ENCODE results near the gene ACOXL. TPM values are rescaled to one million over a fixed set of nuclear protein-coding genes. Genes with fewer than 3 reads are reported as not detected.

Gene ACOXL
- total RNA-seq, 4 donors from 2014 or later, result not detected

GRCh38 chr2:110868971-110869370 is 136.6 kb downstream of the ACOXL start:
- Histone ChIP-seq H3K4me1 (no peaks in the 10 kb centered on the region), H3K27ac (no peak overlapping the region), H3K27me3 (peaks cover 0 to 12% (median 0%) of the 10 kb centered on the region in 4 donors), H3K4me3 (no peak overlapping the region), H3K9me3 (no peaks in the 10 kb centered on the region), H3K36me3 (no peaks in the 10 kb centered on the region)
- WGBS, 2 donors, result 73 to 78% methylated on average over 5 of the region's 5 CpGs
- DNase-seq, result no peak
- intact Hi-C loops (cut with DNase I), result no loop called here
- no peak for TF ChIP-seq POLR2A (IDR thresholded peaks at IDR 0.05)
- TF ChIP-seq, protein P1, sequence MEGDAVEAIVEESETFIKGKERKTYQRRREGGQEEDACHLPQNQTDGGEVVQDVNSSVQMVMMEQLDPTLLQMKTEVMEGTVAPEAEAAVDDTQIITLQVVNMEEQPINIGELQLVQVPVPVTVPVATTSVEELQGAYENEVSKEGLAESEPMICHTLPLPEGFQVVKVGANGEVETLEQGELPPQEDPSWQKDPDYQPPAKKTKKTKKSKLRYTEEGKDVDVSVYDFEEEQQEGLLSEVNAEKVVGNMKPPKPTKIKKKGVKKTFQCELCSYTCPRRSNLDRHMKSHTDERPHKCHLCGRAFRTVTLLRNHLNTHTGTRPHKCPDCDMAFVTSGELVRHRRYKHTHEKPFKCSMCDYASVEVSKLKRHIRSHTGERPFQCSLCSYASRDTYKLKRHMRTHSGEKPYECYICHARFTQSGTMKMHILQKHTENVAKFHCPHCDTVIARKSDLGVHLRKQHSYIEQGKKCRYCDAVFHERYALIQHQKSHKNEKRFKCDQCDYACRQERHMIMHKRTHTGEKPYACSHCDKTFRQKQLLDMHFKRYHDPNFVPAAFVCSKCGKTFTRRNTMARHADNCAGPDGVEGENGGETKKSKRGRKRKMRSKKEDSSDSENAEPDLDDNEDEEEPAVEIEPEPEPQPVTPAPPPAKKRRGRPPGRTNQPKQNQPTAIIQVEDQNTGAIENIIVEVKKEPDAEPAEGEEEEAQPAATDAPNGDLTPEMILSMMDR (IDR thresholded peaks at IDR 0.05), result no peak

DNA sequence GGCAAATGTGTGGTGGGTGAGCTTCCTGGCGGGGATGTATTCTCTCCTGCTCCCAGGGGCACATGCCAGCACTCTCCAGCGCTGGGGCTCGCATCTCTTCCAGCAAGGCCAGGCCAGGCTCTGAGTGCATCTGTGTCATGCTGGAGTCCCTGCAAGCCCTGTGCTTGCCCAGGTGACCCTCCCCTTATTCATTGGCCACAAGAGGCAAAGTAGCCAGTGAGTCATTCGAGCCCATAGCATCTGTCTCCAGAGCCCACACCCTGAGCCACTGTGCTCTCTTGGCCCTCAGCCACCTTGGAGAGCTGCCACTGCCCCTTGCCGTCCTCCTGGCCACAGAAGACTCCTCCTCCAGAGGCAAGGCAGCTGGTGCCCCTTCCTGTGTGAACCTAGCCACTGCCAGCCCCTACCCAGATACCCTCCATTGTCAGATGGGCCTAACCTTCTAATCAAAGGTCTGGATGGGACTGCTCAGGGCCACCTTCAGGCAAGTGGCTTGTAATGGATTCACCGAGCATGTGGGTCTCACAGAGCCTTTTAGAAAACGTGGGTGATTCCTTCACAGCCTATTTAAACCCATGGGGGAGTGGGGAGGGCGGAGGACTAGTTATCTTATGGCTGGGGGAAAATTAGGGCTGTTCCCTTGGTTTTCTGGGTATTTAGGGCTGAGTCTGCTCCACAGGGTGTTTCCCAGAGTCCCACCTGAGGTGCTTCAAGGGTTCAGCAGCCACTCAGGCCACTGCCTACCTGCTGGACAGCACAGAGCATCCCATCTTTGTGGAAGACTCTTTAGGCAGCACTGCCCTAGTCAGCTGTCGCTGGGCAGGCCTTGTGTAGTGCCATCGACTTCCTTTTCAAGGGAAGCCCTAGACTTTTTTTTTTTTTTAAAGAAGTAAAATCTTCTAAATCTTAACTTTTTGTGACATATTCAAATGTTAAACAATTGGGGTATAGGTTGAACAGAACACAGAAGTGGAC is 137.4 kb downstream of the ACOXL start:
- H3K27me3 ChIP-seq, result peaks cover 0 to 4% (median 0%) of the 10 kb centered on the region in 4 donors
- H3K36me3 ChIP-seq, result no peaks in the 10 kb centered on the region
- no peak overlapping the region for H3K27ac ChIP-seq
- intact Hi-C loops (cut with DNase I), result no loop called here
- no peaks in the 10 kb centered on the region for H3K9me3 ChIP-seq
- TF ChIP-seq POLR2A (IDR thresholded peaks at IDR 0.05), result no peak
- TF ChIP-seq, protein P1 (IDR thresholded peaks at IDR 0.05), result no peak
- no peaks in the 10 kb centered on the region for H3K4me1 ChIP-seq
- DNase-seq, result no peak
- H3K4me3 ChIP-seq, result no peak overlapping the region
- WGBS, 2 donors, result 67 to 80% methylated on average over 4 to 7 of the region's 10 CpGs

DNA sequence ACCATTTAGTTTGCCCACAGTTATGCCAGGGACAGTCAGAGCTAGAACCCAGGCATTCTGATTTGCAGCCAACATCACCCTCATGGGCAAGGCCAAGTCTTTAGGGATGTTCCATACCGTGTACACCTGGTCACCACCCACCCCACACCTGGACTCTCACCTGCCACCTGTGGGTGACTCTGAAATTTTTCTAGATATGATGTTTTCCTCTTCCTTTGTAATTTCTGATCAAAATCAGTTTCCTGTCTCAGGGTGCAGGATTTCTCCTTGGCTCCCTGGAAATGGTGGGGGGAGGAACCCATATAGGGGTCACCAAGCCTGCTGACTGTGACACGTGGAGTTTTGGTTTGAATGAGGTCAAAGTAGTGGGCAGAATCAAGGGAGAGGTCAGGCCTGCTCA is 138.2 kb downstream of the ACOXL start:
- no peaks in the 10 kb centered on the region for H3K27me3 ChIP-seq
- no peak overlapping the region for H3K27ac ChIP-seq
- no peak overlapping the region for H3K4me3 ChIP-seq
- H3K4me1 ChIP-seq, result no peaks in the 10 kb centered on the region
- no peaks in the 10 kb centered on the region for H3K9me3 ChIP-seq
- no peaks in the 10 kb centered on the region for H3K36me3 ChIP-seq
- DNase-seq, result no peak
- intact Hi-C loops (cut with DNase I), result no loop called here
- no peak for TF ChIP-seq POLR2A (IDR thresholded peaks at IDR 0.05)
- TF ChIP-seq, protein P1 (IDR thresholded peaks at IDR 0.05), result no peak
- WGBS, 2 donors, result 27 to 60% methylated on average over 1 of the region's 2 CpGs

DNA sequence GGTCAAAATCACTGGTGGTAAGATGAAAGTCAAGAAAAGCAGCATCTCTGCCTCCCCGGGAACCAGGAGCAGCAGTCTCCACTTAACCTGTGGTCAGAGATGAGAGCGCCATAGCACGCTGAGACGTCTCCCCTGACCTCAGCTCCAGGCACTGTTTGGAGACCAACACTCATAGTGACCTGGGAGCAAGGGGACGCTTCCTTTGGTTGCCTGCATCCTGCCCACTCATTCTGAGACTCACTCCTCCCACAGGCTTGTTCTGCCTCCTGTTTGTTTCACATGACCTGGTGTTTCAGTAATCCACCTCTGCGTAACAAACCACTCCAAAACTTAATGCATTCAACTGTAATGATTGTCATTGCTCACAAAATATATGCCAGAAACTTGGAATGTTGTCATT is 139.3 kb downstream of the ACOXL start:
- H3K27ac ChIP-seq, result no peak overlapping the region
- DNase-seq, result no peak
- TF ChIP-seq, protein P1 (IDR thresholded peaks at IDR 0.05), result no peak
- no peak for TF ChIP-seq POLR2A (IDR thresholded peaks at IDR 0.05)
- H3K9me3 ChIP-seq, result no peaks in the 10 kb centered on the region
- intact Hi-C loops (cut with DNase I), result no loop called here
- no peak overlapping the region for H3K4me3 ChIP-seq
- no peaks in the 10 kb centered on the region for H3K36me3 ChIP-seq
- no peaks in the 10 kb centered on the region for H3K27me3 ChIP-seq
- 47 to 88% methylated on average over 6 of the region's 6 CpGs for WGBS, 2 donors
- no peaks in the 10 kb centered on the region for H3K4me1 ChIP-seq

DNA sequence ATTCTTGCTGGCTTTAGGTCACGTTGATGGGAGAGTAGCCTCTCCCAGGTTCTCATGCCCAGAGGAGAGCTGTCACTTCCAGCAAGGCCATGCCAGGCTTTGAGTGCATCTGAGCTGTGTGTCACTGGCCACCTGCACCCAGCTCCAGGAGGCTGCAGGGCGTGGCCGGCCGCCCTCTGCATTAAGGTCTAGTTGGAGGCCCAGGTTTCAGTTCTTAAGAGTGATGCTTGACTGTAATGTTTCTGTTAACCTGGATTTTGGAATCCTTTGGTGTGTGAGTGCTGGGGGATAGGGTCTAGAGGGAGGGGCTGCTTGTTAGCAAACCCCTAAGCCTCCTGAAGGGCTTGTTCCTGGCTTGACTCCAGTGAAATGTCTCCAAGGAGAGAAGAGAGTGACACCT is 140.1 kb downstream of the ACOXL start:
- Histone ChIP-seq H3K9me3 (no peaks in the 10 kb centered on the region), H3K36me3 (no peaks in the 10 kb centered on the region), H3K27ac (no peak overlapping the region), H3K4me1 (no peaks in the 10 kb centered on the region), H3K27me3 (no peaks in the 10 kb centered on the region), H3K4me3 (no peak overlapping the region)
- DNase-seq, result no peak
- 80 to 83% methylated on average over 1 of the region's 4 CpGs for WGBS, 2 donors
- intact Hi-C loops (cut with DNase I), result no loop called here
- TF ChIP-seq POLR2A (IDR thresholded peaks at IDR 0.05), result no peak
- TF ChIP-seq, protein P1 (IDR thresholded peaks at IDR 0.05), result no peak

All from esophagus squamous epithelium (tissue), 5 donors.